IMR-90 (cell line): ENCODE results near the gene FAM120A. TPM values are rescaled to one million over a fixed set of nuclear protein-coding genes. Genes with fewer than 3 reads are reported as not detected.

Source experiments
- ATAC-seq: fragments of 200-7000 bp; cut with Tn5 transposase; 2 replicates; pipeline ENCODE4 v1.9.1; 2020; ENCODE audit warnings: low read depth, mild to moderate bottlenecking, moderate library complexity
- BruUV-seq: library from RNA; stranded (reverse); fragments of 400-500 nt; replicated peaks from 2 replicates; lab custom pipeline; 2021; lab: Mats Ljungman, UMichigan
- CTCF ChIA-PET: fragments of 300-600 bp; formaldehyde crosslinking; extraction: SDS; loops from one replicate; lab custom pipeline; 2021; ENCODE audit warnings: antibody characterized with exemption; lab: Yijun Ruan, JAX
- POLR2A ChIA-PET: fragments of 300-600 bp; sonication (Branson Sonifier 250); formaldehyde crosslinking; loops from one replicate; lab custom pipeline; 2022; ENCODE audit warnings: antibody characterized with exemption; ENCODE audit not compliant: unreplicated experiment; lab: Charles Lee
- DNase-seq: peaks from one replicate; pipeline ENCODE4 v3.0.0; 2013
- H2AFZ ChIP-seq: replicated peaks from 2 replicates; pipeline ENCODE3; 2013; ENCODE audit warnings: low read length, mild to moderate bottlenecking; ENCODE audit not compliant: poor library complexity
- H2AK5ac ChIP-seq: 2 replicates; pipeline ENCODE4 v1.6.1; 2013; ENCODE audit warnings: low read depth, low read length, inconsistent platforms
- H2AK9ac ChIP-seq: replicated peaks from 2 replicates; pipeline ENCODE3; 2013; ENCODE audit warnings: mild to moderate bottlenecking, low read depth, low read length, moderate library complexity; ENCODE audit not compliant: poor library complexity
- H2BK120ac ChIP-seq: 2 replicates; pipeline ENCODE4 v1.6.1; 2013; ENCODE audit warnings: low read depth, low read length, inconsistent platforms
- H2BK15ac ChIP-seq: 3 replicates; pipeline ENCODE4 v1.6.1; 2013; ENCODE audit warnings: low read depth, low read length, inconsistent platforms
- H2BK20ac ChIP-seq: 2 replicates; pipeline ENCODE4 v1.6.1; 2013; ENCODE audit warnings: low read depth, mild to moderate bottlenecking, inconsistent platforms, low read length, moderate library complexity
- H2BK5ac ChIP-seq: 2 replicates; pipeline ENCODE4 v1.6.1; 2013; ENCODE audit warnings: mild to moderate bottlenecking, low read depth, low read length, inconsistent platforms; ENCODE audit not compliant: poor library complexity, severe bottlenecking
- H3K14ac ChIP-seq: replicated peaks from 2 replicates; pipeline ENCODE4 v1.6.1; 2013; ENCODE audit warnings: low read depth, low read length, inconsistent platforms
- H3K18ac ChIP-seq: 2 replicates; pipeline ENCODE4 v1.6.1; 2013; ENCODE audit warnings: low read depth, low read length, control low read depth
- H3K23ac ChIP-seq: 2 replicates; pipeline ENCODE4 v1.6.1; 2013; ENCODE audit warnings: low read depth, low read length, inconsistent platforms
- H3K27ac ChIP-seq: 2 replicates; pipeline ENCODE4 v1.5.1; 2013; ENCODE audit warnings: mild to moderate bottlenecking, control low read depth, low read length; ENCODE audit not compliant: insufficient read depth
- H3K27me3 ChIP-seq: 2 replicates; pipeline ENCODE4 v1.6.1; 2013; ENCODE audit warnings: low read length; ENCODE audit not compliant: control insufficient read depth, insufficient read depth
- H3K36me3 ChIP-seq: 2 replicates; pipeline ENCODE4 v1.6.1; 2013; ENCODE audit warnings: low read length, mixed read lengths; ENCODE audit not compliant: control insufficient read depth, insufficient read depth
- H3K4ac ChIP-seq: 2 replicates; pipeline ENCODE4 v1.6.1; 2013; ENCODE audit warnings: low read depth, low read length, inconsistent platforms
- H3K4me1 ChIP-seq: 2 replicates; pipeline ENCODE4 v1.6.1; 2013; ENCODE audit warnings: low read length, mixed read lengths; ENCODE audit not compliant: control insufficient read depth, insufficient read depth
- H3K4me2 ChIP-seq: 2 replicates; pipeline ENCODE4 v1.6.1; 2013; ENCODE audit warnings: low read depth, mild to moderate bottlenecking, control low read depth, low read length, moderate library complexity
- H3K4me3 ChIP-seq: 2 replicates; pipeline ENCODE4 v1.5.1; 2013; ENCODE audit warnings: low read depth, mild to moderate bottlenecking, control low read depth, low read length, moderate library complexity; ENCODE audit not compliant: insufficient read depth
- H3K56ac ChIP-seq: 2 replicates; pipeline ENCODE4 v1.6.1; 2013; ENCODE audit warnings: low read length, inconsistent platforms; ENCODE audit not compliant: insufficient read depth; ENCODE audit errors: extremely low read depth
- H3K79me1 ChIP-seq, 2 experiments: 2 replicates each; pipeline ENCODE4 v1.6.1; 2013; ENCODE audit warnings: low read length in 2 of 2, inconsistent platforms in 1 of 2, low read depth in 1 of 2
- H3K9ac ChIP-seq: 2 replicates; pipeline ENCODE4 v1.6.1; 2013; ENCODE audit warnings: low read depth, low read length, control low read depth
- H3K9me1 ChIP-seq: 2 replicates; pipeline ENCODE4 v1.6.1; 2013; ENCODE audit warnings: low read length, inconsistent platforms; ENCODE audit not compliant: insufficient read depth
- H3K9me3 ChIP-seq: 2 replicates; pipeline ENCODE4 v1.6.1; 2013; ENCODE audit warnings: low read length; ENCODE audit not compliant: control insufficient read depth, insufficient read depth
- H4K20me1 ChIP-seq: 2 replicates; pipeline ENCODE4 v1.6.1; 2013; ENCODE audit warnings: low read length, inconsistent platforms; ENCODE audit not compliant: insufficient read depth
- H4K5ac ChIP-seq: 2 replicates; pipeline ENCODE4 v1.6.1; 2013; ENCODE audit warnings: mild to moderate bottlenecking, low read depth, low read length, control low read depth
- H4K8ac ChIP-seq, 2 experiments: 2 replicates each; pipeline ENCODE4 v1.6.1; 2013; ENCODE audit warnings: low read depth in 2 of 2, low read length in 2 of 2, control low read depth in 1 of 2, inconsistent platforms in 1 of 2
- H4K91ac ChIP-seq: 2 replicates; pipeline ENCODE4 v1.6.1; 2013; ENCODE audit warnings: low read depth, low read length, inconsistent platforms; ENCODE audit not compliant: insufficient read depth
- CEBPB ChIP-seq: IDR thresholded peaks from 2 replicates; pipeline ENCODE4 v1.6.1; 2012; ENCODE audit warnings: low read depth, low read length, improper control_type of control experiment
- FOS ChIP-seq: fragments of 150-350 bp; IDR thresholded peaks from 2 replicates; pipeline ENCODE4 v1.6.1; 2016; ENCODE audit warnings: low read depth, low read length
- RCOR1 ChIP-seq: IDR thresholded peaks from 2 replicates; pipeline ENCODE4 v1.6.1; 2012; ENCODE audit warnings: mild to moderate bottlenecking, low read length, improper control_type of control experiment; ENCODE audit not compliant: insufficient replicate concordance
- RFX5 ChIP-seq: IDR thresholded peaks from 2 replicates; pipeline ENCODE4 v1.8.0; 2012; ENCODE audit warnings: low read depth, mild to moderate bottlenecking, low read length, moderate library complexity
- SMC3 ChIP-seq: fragments of 150-350 bp; IDR thresholded peaks from 2 replicates; pipeline ENCODE4 v1.6.1; 2016; ENCODE audit warnings: low read depth, mild to moderate bottlenecking, antibody characterized with exemption, low read length, moderate library complexity
- dilution Hi-C: fragments of 300-500 bp; cut with HindIII; formaldehyde crosslinking; loops from one replicate; pipeline ENCODE4 v1.14.3; 2018; ENCODE audit warnings: low sequenced_read_pairs; ENCODE audit not compliant: unreplicated experiment
- in situ Hi-C: fragments of 300-500 bp; cut with MboI; formaldehyde crosslinking; loops from 3 replicates; pipeline ENCODE4 v1.14.3; 2019; ENCODE audit warnings: low sequenced_read_pairs, inconsistent platforms, mixed read lengths
- intact Hi-C: fragments of 100-400 bp; cut with micrococcal nuclease; formaldehyde crosslinking; loops from 2 replicates; pipeline ENCODE4 v1.10.0; 2022
- polyA plus RNA-seq, 3 experiments: library from polyadenylated mRNA; depleted of rRNA; stranded (reverse); fragments of >200 nt; gene quantifications; 2 replicates each; pipeline ENCODE4 v1.2.3, GENCODE V29; 2012; ENCODE audit warnings: low replicate concordance in 1 of 3
- total RNA-seq: library from RNA; depleted of rRNA; stranded (reverse); fragments of >200 nt; gene quantifications from 2 replicates; pipeline ENCODE4 v1.2.3, GENCODE V29; 2012
- TF ChIP-seq, protein P1 (sequence below): fragments of 150-350 bp; IDR thresholded peaks from 2 replicates; pipeline ENCODE4 v1.6.1; 2017; ENCODE audit warnings: mild to moderate bottlenecking, antibody characterized with exemption, low read length, low read depth

FAM120A gene
- total and polyA plus RNA-seq, 2 of the 4 experiments (the other 2 are of a cell fraction): 61.6 to 75.1 TPM

DNA sequence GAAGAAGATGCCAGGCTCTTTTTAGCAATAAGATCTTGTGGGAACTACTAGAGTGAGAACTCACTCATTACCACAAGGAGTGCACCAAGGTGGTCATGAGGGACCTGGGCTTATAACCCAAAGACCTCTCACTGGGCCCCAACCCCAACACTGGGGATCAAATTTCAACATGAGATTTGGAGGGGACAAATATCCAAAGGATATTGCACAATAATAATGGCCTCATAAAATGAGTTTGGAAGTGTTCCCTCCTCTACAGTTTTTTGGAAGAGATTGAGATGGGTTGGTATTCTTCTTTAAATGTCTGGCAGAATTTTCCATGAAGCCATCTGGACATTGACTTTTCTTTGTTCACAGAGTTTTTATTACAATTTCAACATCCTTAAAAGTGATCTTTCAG lies 38.0 kb upstream of the FAM120A start:
- Histone ChIP-seq H2AK9ac (no peak overlapping the region), H3K4me1 (peaks cover 2% of the 10 kb centered on the region; the same call in 1 of the 2 replicates), H3K4ac (no peak overlapping the region), H3K18ac (no peak overlapping the region), H2BK5ac (no peak overlapping the region), H4K5ac (no peak overlapping the region), H4K8ac (no peak overlapping the region), H3K9ac (no peak overlapping the region), H3K14ac (no peak overlapping the region), H2BK120ac (no peak overlapping the region), H3K27me3 (no peaks in the 10 kb centered on the region), H2BK15ac (no peak overlapping the region), H3K79me1 (no peaks in the 10 kb centered on the region), H3K56ac (no peak overlapping the region), H3K36me3 (no peaks in the 10 kb centered on the region), H3K4me3 (no peak overlapping the region), H2AFZ (no peak overlapping the region), H2BK20ac (no peak overlapping the region), H3K27ac (no peak overlapping the region), H3K4me2 (no peak overlapping the region), H4K20me1 (no peaks in the 10 kb centered on the region), H3K23ac (no peak overlapping the region), H3K9me1 (no peaks in the 10 kb centered on the region), H3K9me3 (peaks cover 7% of the 10 kb centered on the region; the same call in 1 of the 2 replicates), H2AK5ac (no peak overlapping the region), H4K91ac (no peak overlapping the region)
- no peak for TF ChIP-seq FOS
- peak; percentile 37; the same call in 1 of the 2 replicates for TF ChIP-seq CEBPB
- TF ChIP-seq, protein P1, sequence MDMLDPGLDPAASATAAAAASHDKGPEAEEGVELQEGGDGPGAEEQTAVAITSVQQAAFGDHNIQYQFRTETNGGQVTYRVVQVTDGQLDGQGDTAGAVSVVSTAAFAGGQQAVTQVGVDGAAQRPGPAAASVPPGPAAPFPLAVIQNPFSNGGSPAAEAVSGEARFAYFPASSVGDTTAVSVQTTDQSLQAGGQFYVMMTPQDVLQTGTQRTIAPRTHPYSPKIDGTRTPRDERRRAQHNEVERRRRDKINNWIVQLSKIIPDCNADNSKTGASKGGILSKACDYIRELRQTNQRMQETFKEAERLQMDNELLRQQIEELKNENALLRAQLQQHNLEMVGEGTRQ: no peak
- TF ChIP-seq SMC3: no peak
- TF ChIP-seq RCOR1: no peak
- no peak for TF ChIP-seq RFX5
- dilution Hi-C loops (no loop called here), intact Hi-C loops (no loop called here), in situ Hi-C loops (loop anchor here (10.0 to 25.0 kb wide), 4 partner anchors 59 to 549 kb away; partner anchors contain the start of gene BARX1)
- POLR2A ChIA-PET: no interaction called here
- no TSS peak for BruUV-seq
- CTCF ChIA-PET: no interaction called here
- no peak for ATAC-seq
- DNase-seq: no peak
